NB4 (cell line): ENCODE measurements around the gene PGBD5.

Experiments used
- CTCF ChIP-seq: IDR thresholded peaks from one replicate; pipeline ENCODE4 v1.5.1; 2012; ENCODE audit warnings: low read depth, low read length
- MAX ChIP-seq: IDR thresholded peaks from 2 replicates; pipeline ENCODE4 v1.6.1; 2011; ENCODE audit warnings: low read depth, low read length
- MYC ChIP-seq: IDR thresholded peaks from 2 replicates; pipeline ENCODE4 v1.6.1; 2011; ENCODE audit warnings: low read depth, low read length
- POLR2A ChIP-seq: IDR thresholded peaks from 2 replicates; pipeline ENCODE4 v1.6.1; 2011; ENCODE audit warnings: mild to moderate bottlenecking; ENCODE audit not compliant: insufficient read length; ENCODE audit errors: extremely low read depth

GRCh38 chr1:230463326-230463725 lies 37.2 kb upstream of the PGBD5 start:
- no peak for TF ChIP-seq CTCF
- no peak for TF ChIP-seq MYC
- no peak for TF ChIP-seq MAX
- TF ChIP-seq POLR2A = no peak
